ENCODE measurements around the gene KIRREL1. TPM values are rescaled to one million over a fixed set of nuclear protein-coding genes. Genes with fewer than 3 reads are reported as not detected.
A peak's percentile ranks its signal among the peaks of the same experiment; 100 is the strongest.

KIRREL1 gene
- total RNA-seq, 1 donor from 2014 or later = 166 TPM

GRCh38 chr1:158078569-158079080, 85.2 kb downstream of the KIRREL1 start:
- Mint-ChIP-seq H3K4me3 (ENCODE audit: unreplicated experiment) (no peak overlapping the region), H3K27ac (ENCODE audit: unreplicated experiment) (peak overlapping the region; percentile 10), H3K27me3 (ENCODE audit: low read depth) (no peaks in the 10 kb centered on the region), H3K4me1 (ENCODE audit: low read depth) (peaks cover 36% of the 10 kb centered on the region), H3K9me3 (ENCODE audit: low read depth) (no peaks in the 10 kb centered on the region), H3K36me3 (ENCODE audit: low read depth) (peaks cover 34% of the 10 kb centered on the region)
- DNase-seq (ENCODE audit: low spot score) = no peak
- no peak for TF ChIP-seq CTCF (IDR thresholded peaks at IDR 0.05)

- H3K27ac Mint-ChIP-seq (ENCODE audit: unreplicated experiment) = peak overlapping the region; percentile 71
- H3K9me3 Mint-ChIP-seq (ENCODE audit: low read depth) = no peaks in the 10 kb centered on the region
- H3K4me1 Mint-ChIP-seq (ENCODE audit: low read depth) = peaks cover 27% of the 10 kb centered on the region
- no peak overlapping the region for H3K4me3 Mint-ChIP-seq (ENCODE audit: unreplicated experiment)
- no peaks in the 10 kb centered on the region for H3K27me3 Mint-ChIP-seq (ENCODE audit: low read depth)
- no peak for TF ChIP-seq CTCF (IDR thresholded peaks at IDR 0.05)
- peaks cover 36% of the 10 kb centered on the region for H3K36me3 Mint-ChIP-seq (ENCODE audit: low read depth)
- DNase-seq (ENCODE audit: low spot score) = no peak
Measured at GRCh38 chr1:158080066-158080465, 86.6 kb downstream of the KIRREL1 start.

- Mint-ChIP-seq H3K4me3 (ENCODE audit: unreplicated experiment) (no peak overlapping the region), H3K27ac (ENCODE audit: unreplicated experiment) (no peak overlapping the region)
- TF ChIP-seq CTCF (IDR thresholded peaks at IDR 0.05) = no peak
Measured at GRCh38 chr1:158084336-158084735, 90.9 kb downstream of the KIRREL1 start.

GRCh38 chr1:158084747-158085146, 91.3 kb downstream of the KIRREL1 start:
- TF ChIP-seq CTCF (IDR thresholded peaks at IDR 0.05) = no peak
- no peak overlapping the region for H3K4me3 Mint-ChIP-seq (ENCODE audit: unreplicated experiment)
- H3K27ac Mint-ChIP-seq (ENCODE audit: unreplicated experiment) = no peak overlapping the region
- peaks cover 5% of the 10 kb centered on the region for H3K4me1 Mint-ChIP-seq (ENCODE audit: low read depth)
- H3K9me3 Mint-ChIP-seq (ENCODE audit: low read depth) = no peaks in the 10 kb centered on the region
- no peaks in the 10 kb centered on the region for H3K27me3 Mint-ChIP-seq (ENCODE audit: low read depth)
- H3K36me3 Mint-ChIP-seq (ENCODE audit: low read depth) = peaks cover 42% of the 10 kb centered on the region
- no peak for DNase-seq (ENCODE audit: low spot score)

More at GRCh38 chr1:158084336-158084735, 90.9 kb downstream of the KIRREL1 start:
- H3K27me3 Mint-ChIP-seq (ENCODE audit: low read depth) = no peaks in the 10 kb centered on the region
- peaks cover 42% of the 10 kb centered on the region for H3K36me3 Mint-ChIP-seq (ENCODE audit: low read depth)
- peaks cover 5% of the 10 kb centered on the region for H3K4me1 Mint-ChIP-seq (ENCODE audit: low read depth)
- DNase-seq (ENCODE audit: low spot score) = no peak
- H3K9me3 Mint-ChIP-seq (ENCODE audit: low read depth) = no peaks in the 10 kb centered on the region

- H3K9me3 Mint-ChIP-seq (ENCODE audit: low read depth) = no peaks in the 10 kb centered on the region
- no peaks in the 10 kb centered on the region for H3K27me3 Mint-ChIP-seq (ENCODE audit: low read depth)
- H3K4me1 Mint-ChIP-seq (ENCODE audit: low read depth) = peaks cover 5% of the 10 kb centered on the region
- DNase-seq (ENCODE audit: low spot score) = no peak
- TF ChIP-seq CTCF (IDR thresholded peaks at IDR 0.05) = peak; percentile 99
- no peak overlapping the region for H3K4me3 Mint-ChIP-seq (ENCODE audit: unreplicated experiment)
- peaks cover 46% of the 10 kb centered on the region for H3K36me3 Mint-ChIP-seq (ENCODE audit: low read depth)
- H3K27ac Mint-ChIP-seq (ENCODE audit: unreplicated experiment) = peak overlapping the region; percentile 23
Measured at GRCh38 chr1:158087320-158087927, 94.0 kb downstream of the KIRREL1 start.
